Measurements from ENCODE around the gene RNF213.

The RNF213 gene

GRCh38 chr17:80331820-80332219 is 71.2 kb downstream of the RNF213 start:
- no peak for TF ChIP-seq CTCF (IDR thresholded peaks at IDR 0.05; ENCODE audit: insufficient read depth, low read length, missing control alignments)
- CTCF ChIA-PET: interaction anchor here (1.4 to 1.6 kb wide), 2 partner anchors 9 to 249 kb away, joined by 3 to 5 read pairs; no protein-coding TSS in a partner anchor
- no peak overlapping the region for H3K4me3 ChIP-seq (ENCODE audit: low read depth, low read length)
- POLR2A ChIA-PET: interaction anchor here (0.7 kb wide), 1 partner anchor 8 kb away, joined by 3 read pairs; no protein-coding TSS in a partner anchor
- DNase-seq (ENCODE audit: low read depth, low spot score): no peak

GRCh38 chr17:80337195-80337895 is 76.7 kb downstream of the RNF213 start:
- POLR2A ChIA-PET: no interaction called here
- H3K4me3 ChIP-seq (ENCODE audit: low read depth, low read length): no peak overlapping the region
- CTCF ChIA-PET: no interaction called here
- no peak for TF ChIP-seq CTCF (IDR thresholded peaks at IDR 0.05; ENCODE audit: insufficient read depth, low read length, missing control alignments)
- no peak for DNase-seq (ENCODE audit: low read depth, low spot score)

GRCh38 chr17:80339118-80339517 is 78.5 kb downstream of the RNF213 start:
- H3K4me3 ChIP-seq (ENCODE audit: low read depth, low read length): no peak overlapping the region
- no peak for TF ChIP-seq CTCF (IDR thresholded peaks at IDR 0.05; ENCODE audit: insufficient read depth, low read length, missing control alignments)
- POLR2A ChIA-PET: interaction anchor here (0.5 kb wide), 1 partner anchor 8 kb away, joined by 3 read pairs; no protein-coding TSS in a partner anchor
- CTCF ChIA-PET: no interaction called here
- DNase-seq (ENCODE audit: low read depth, low spot score): no peak

GRCh38 chr17:80339731-80340456 is 79.2 kb downstream of the RNF213 start:
- DNase-seq (ENCODE audit: low read depth, low spot score): no peak
- ChIA-PET CTCF (no interaction called here), POLR2A (interaction anchor here (0.5 to 0.6 kb wide), 2 partner anchors 8 to 194 kb away, joined by 3 to 4 read pairs; no protein-coding TSS in a partner anchor)
- H3K4me3 ChIP-seq (ENCODE audit: low read depth, low read length): no peak overlapping the region
- no peak for TF ChIP-seq CTCF (IDR thresholded peaks at IDR 0.05; ENCODE audit: insufficient read depth, low read length, missing control alignments)

DNA sequence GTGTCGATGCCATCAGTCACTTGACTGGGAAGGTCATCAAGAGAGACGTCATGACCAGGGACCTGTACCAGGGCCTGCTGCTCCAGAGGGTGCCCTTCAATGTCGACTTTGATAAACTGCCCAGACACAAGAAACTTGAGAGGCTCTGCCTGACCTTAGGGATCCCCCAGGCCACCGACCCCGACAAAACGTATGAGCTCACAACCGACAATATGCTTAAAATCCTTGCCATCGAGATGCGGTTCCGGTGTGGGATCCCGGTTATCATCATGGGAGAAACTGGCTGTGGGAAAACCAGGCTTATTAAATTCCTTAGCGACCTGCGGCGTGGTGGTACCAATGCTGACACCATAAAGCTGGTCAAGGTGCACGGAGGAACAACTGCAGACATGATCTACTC is 84.7 kb downstream of the RNF213 start:
- no peak for TF ChIP-seq CTCF (IDR thresholded peaks at IDR 0.05; ENCODE audit: insufficient read depth, low read length, missing control alignments)
- H3K4me3 ChIP-seq (ENCODE audit: low read depth, low read length): no peak overlapping the region
- ChIA-PET CTCF (no interaction called here), POLR2A (no interaction called here)
- no peak for DNase-seq (ENCODE audit: low read depth, low spot score)

- no peak for TF ChIP-seq CTCF (IDR thresholded peaks at IDR 0.05; ENCODE audit: insufficient read depth, low read length, missing control alignments)
- no peak overlapping the region for H3K4me3 ChIP-seq (ENCODE audit: low read depth, low read length)
- no peak for DNase-seq (ENCODE audit: low read depth, low spot score)
- ChIA-PET POLR2A (no interaction called here), CTCF (no interaction called here)
These were observed 85.3 kb downstream of the RNF213 start for GRCh38 chr17:80345841-80346497.

Measured in AG04449 (cell line).